HG03139 (cell line): ENCODE measurements around the gene ARAP2.
"Not testable (repeated sequence)": the region's sequence is repeated elsewhere in the genome, so short reads cannot be mapped to it uniquely, and the experiment has no call there.

ENCODE experiments used
- ATAC-seq: cut with Tn5 transposase; IDR thresholded peaks from one replicate; pipeline ENCODE4 v1.9.1; 2021; ENCODE audit not compliant: unreplicated experiment

Gene ARAP2

DNA sequence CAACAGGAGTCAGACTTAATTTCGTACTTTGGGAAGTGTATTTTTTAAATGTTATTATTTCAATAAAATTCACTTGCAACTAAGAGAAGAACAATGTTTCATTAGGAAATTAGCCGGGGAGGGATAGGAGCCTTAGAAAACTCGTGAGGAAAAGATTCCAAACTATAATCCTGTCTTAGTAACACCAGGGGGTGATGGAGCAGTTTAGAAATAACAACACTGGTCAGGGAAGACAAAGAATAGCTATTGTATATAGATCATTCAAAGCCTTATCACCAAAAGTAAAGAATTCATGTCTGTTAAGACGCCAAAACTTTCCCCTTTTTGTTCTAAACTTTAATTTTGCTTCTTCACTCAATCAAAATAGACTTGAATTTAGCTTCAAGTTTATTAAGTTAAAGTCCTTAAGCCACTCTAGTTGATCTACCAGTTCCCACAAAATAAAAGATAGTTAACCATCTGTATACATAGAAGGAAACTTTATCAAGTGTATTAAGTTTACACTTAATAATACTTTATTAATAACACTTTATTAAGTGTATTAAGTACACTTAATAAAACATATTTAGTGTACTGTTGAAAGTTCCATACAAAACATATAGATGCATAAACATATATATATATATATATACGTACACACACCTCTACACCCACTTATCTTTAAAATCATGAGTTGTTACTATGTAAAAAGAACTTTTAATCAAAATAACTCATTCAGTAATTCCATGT, 60.5 kb downstream of the ARAP2 start:
- no peak for ATAC-seq

- no peak for ATAC-seq
These were observed 61.1 kb downstream of the ARAP2 start for GRCh38 chr4:36183232-36183631.

GRCh38 chr4:36182315-36182714, 62.0 kb downstream of the ARAP2 start:
- not testable (repeated sequence) for ATAC-seq

GRCh38 chr4:36180206-36180605, 64.1 kb downstream of the ARAP2 start:
- no peak for ATAC-seq

DNA sequence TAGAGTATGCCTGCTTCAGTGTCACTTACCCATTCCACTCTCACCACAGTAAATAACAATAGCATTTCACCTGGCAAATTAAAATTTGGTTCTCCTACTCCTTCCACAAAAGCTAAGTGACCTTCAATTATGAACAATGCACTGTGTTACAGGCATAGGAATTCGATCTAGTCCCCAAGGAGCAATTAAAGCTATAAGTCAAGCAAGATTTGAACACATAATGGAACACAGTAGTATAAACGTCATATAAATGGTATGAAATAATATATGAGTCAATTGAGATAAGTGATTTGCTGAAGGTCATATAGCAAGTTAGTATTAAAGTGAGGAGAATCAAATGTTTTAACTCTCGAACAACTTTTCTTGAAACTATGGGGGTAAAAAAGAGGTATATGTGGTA, 65.8 kb downstream of the ARAP2 start:
- no peak for ATAC-seq

GRCh38 chr4:36177946-36178345, 66.4 kb downstream of the ARAP2 start:
- no peak for ATAC-seq

GRCh38 chr4:36174570-36174969, 69.7 kb downstream of the ARAP2 start:
- no peak for ATAC-seq

- no peak for ATAC-seq
These were observed 70.4 kb downstream of the ARAP2 start for GRCh38 chr4:36173905-36174304.

- no peak for ATAC-seq
These were observed 71.7 kb downstream of the ARAP2 start for GRCh38 chr4:36172656-36173055.

GRCh38 chr4:36168127-36168878, 76.0 kb downstream of the ARAP2 start:
- no peak for ATAC-seq

DNA sequence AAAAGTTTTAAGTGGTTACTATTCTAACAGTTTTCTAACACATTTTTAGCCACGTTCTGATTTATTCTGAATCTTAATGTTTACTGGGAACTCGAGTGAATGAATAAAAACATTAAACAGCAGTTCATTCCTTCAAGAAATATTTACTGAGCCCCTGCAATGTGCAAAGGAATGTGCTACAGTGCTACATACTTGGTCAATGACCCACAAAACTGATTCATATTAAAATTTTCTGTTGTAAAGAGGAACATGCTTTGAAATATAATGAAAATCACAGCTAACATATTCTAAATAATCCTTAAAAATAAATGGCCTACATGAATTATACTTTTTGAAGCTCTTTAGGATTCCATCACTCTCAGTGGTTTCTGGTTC, 78.7 kb downstream of the ARAP2 start:
- ATAC-seq, result no peak

GRCh38 chr4:36164900-36165630, 79.2 kb downstream of the ARAP2 start:
- no peak for ATAC-seq

DNA sequence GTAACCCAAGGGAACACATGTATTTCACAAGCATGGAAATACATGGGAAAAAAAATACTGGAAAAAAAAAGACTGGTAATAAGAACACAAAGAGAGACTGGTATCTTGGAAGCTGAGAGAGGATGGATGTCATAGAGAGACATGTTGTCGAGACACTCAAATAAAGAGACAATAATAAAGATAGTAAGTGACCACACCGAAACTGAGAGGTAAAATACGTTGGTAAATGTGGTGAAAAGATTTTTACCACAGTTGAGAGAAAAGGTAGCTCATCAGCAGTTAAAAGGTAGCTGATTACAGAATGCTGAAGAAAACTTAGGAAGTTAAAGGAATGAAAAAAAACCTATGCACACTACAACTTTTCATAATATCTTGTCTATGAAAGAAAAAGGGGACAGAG, 81.1 kb downstream of the ARAP2 start:
- ATAC-seq, result no peak

- ATAC-seq, result no peak
These were observed 85.1 kb downstream of the ARAP2 start for GRCh38 chr4:36159208-36159607.

GRCh38 chr4:36152735-36153134, 91.6 kb downstream of the ARAP2 start:
- no peak for ATAC-seq

GRCh38 chr4:36142504-36142903, 101.8 kb downstream of the ARAP2 start:
- ATAC-seq, result no peak

- no peak for ATAC-seq
These were observed 103.1 kb downstream of the ARAP2 start for GRCh38 chr4:36141186-36141585.

DNA sequence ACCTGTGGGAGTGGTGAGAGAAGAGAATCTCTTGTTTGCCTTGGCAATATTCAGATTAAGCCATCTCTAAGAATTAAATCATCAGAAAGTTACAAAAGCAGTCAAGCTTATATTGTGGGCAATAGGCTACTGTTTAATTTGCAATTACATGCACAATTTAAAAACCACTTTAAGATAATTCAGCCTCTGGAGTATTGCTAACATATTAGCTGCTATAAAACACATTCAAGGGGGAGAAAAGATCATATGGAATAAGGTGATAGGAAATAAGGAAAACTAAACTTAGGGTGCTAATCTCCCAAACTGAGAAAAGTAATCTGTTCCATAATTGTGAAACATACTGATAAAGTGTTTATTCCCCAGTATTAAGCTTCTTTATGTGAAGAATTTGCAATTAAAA, 103.9 kb downstream of the ARAP2 start:
- ATAC-seq, result no peak

DNA sequence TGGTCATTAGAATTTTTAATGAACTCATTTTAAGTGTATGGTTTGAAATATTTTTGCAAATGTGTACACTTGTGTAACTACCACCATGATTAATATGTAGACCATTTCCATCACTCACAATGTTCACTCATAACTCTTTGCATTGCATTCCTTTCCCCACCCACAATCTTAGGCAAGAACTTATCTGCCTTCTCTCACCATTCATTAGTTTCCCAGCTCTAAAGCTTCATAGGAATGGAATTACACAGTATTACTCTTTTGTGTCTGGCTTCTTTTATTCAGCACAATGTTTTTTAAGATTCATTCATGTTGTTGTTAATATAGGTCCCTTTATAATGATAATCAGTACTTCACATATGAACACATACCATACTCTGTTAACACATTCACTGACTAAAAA, 106.1 kb downstream of the ARAP2 start:
- ATAC-seq, result no peak

GRCh38 chr4:36137336-36137735, 107.0 kb downstream of the ARAP2 start:
- ATAC-seq, result no peak

DNA sequence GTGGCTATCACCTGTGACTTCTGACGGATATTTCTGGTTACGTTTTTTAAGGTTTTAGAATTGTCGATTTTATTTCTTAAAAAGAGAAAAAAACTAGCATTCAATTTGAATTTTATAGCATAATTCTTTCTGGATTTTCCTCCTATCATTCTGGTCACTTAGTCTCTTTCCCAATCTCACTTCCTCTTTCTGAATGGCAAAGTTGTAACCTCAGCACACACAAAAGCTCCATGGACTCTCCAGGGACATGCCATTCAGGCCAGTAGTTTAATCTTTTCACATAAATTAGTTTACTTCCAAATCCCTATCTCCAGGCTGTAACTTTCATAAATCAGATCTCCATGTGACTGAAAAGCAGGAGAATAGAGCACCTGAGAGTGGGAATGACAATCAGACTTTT, 110.7 kb downstream of the ARAP2 start:
- no peak for ATAC-seq

DNA sequence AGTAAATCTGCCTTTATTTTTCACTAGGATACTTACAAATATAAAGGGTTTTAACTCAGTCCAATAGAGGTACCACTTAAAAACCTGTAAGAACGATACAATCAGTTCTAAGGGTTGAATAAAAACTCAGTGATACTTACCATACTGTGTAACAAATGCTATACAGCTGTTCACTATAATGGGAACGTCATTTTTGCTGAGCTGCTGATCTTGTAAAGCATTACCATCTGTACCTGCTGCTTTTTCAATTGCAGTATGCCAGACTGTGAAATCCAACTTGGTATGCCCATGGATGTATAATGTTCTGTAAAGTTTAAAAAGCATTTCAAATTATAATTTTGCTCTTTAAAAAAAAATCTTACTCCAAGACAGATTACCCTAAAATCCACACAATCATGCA, 111.2 kb downstream of the ARAP2 start:
- no peak for ATAC-seq
